IMR-90 (cell line): ENCODE results near the gene MAGEA1. TPM values are rescaled to one million over a fixed set of nuclear protein-coding genes. Genes with fewer than 3 reads are reported as not detected.
A peak's percentile ranks its signal among the peaks of the same experiment; 100 is the strongest.
"Not testable (repeated sequence)": the region's sequence is repeated elsewhere in the genome, so short reads cannot be mapped to it uniquely, and the experiment has no call there.

Experiments used
- ATAC-seq: fragments of 200-7000 bp; cut with Tn5 transposase; 2 replicates; pipeline ENCODE4 v1.9.1; 2020; ENCODE audit warnings: low read depth, mild to moderate bottlenecking, moderate library complexity
- BruUV-seq: library from RNA; stranded (reverse); fragments of 400-500 nt; replicated peaks from 2 replicates; lab custom pipeline; 2021; lab: Mats Ljungman, UMichigan
- CTCF ChIA-PET: fragments of 300-600 bp; formaldehyde crosslinking; extraction: SDS; loops from one replicate; lab custom pipeline; 2021; ENCODE audit warnings: antibody characterized with exemption; lab: Yijun Ruan, JAX
- POLR2A ChIA-PET: fragments of 300-600 bp; sonication (Branson Sonifier 250); formaldehyde crosslinking; loops from one replicate; lab custom pipeline; 2022; ENCODE audit warnings: antibody characterized with exemption; ENCODE audit not compliant: unreplicated experiment; lab: Charles Lee
- DNase-seq: peaks from one replicate; pipeline ENCODE4 v3.0.0; 2013
- H2AFZ ChIP-seq: replicated peaks from 2 replicates; pipeline ENCODE3; 2013; ENCODE audit warnings: low read length, mild to moderate bottlenecking; ENCODE audit not compliant: poor library complexity
- H2AK5ac ChIP-seq: 2 replicates; pipeline ENCODE4 v1.6.1; 2013; ENCODE audit warnings: low read depth, low read length, inconsistent platforms
- H2AK9ac ChIP-seq: replicated peaks from 2 replicates; pipeline ENCODE3; 2013; ENCODE audit warnings: mild to moderate bottlenecking, low read depth, low read length, moderate library complexity; ENCODE audit not compliant: poor library complexity
- H2BK120ac ChIP-seq: 2 replicates; pipeline ENCODE4 v1.6.1; 2013; ENCODE audit warnings: low read depth, low read length, inconsistent platforms
- H2BK15ac ChIP-seq: 3 replicates; pipeline ENCODE4 v1.6.1; 2013; ENCODE audit warnings: low read depth, low read length, inconsistent platforms
- H2BK20ac ChIP-seq: 2 replicates; pipeline ENCODE4 v1.6.1; 2013; ENCODE audit warnings: low read depth, mild to moderate bottlenecking, inconsistent platforms, low read length, moderate library complexity
- H2BK5ac ChIP-seq: 2 replicates; pipeline ENCODE4 v1.6.1; 2013; ENCODE audit warnings: mild to moderate bottlenecking, low read depth, low read length, inconsistent platforms; ENCODE audit not compliant: poor library complexity, severe bottlenecking
- H3K14ac ChIP-seq: replicated peaks from 2 replicates; pipeline ENCODE4 v1.6.1; 2013; ENCODE audit warnings: low read depth, low read length, inconsistent platforms
- H3K18ac ChIP-seq: 2 replicates; pipeline ENCODE4 v1.6.1; 2013; ENCODE audit warnings: low read depth, low read length, control low read depth
- H3K23ac ChIP-seq: 2 replicates; pipeline ENCODE4 v1.6.1; 2013; ENCODE audit warnings: low read depth, low read length, inconsistent platforms
- H3K27ac ChIP-seq: 2 replicates; pipeline ENCODE4 v1.5.1; 2013; ENCODE audit warnings: mild to moderate bottlenecking, control low read depth, low read length; ENCODE audit not compliant: insufficient read depth
- H3K27me3 ChIP-seq: 2 replicates; pipeline ENCODE4 v1.6.1; 2013; ENCODE audit warnings: low read length; ENCODE audit not compliant: control insufficient read depth, insufficient read depth
- H3K36me3 ChIP-seq: 2 replicates; pipeline ENCODE4 v1.6.1; 2013; ENCODE audit warnings: low read length, mixed read lengths; ENCODE audit not compliant: control insufficient read depth, insufficient read depth
- H3K4ac ChIP-seq: 2 replicates; pipeline ENCODE4 v1.6.1; 2013; ENCODE audit warnings: low read depth, low read length, inconsistent platforms
- H3K4me1 ChIP-seq: 2 replicates; pipeline ENCODE4 v1.6.1; 2013; ENCODE audit warnings: low read length, mixed read lengths; ENCODE audit not compliant: control insufficient read depth, insufficient read depth
- H3K4me2 ChIP-seq: 2 replicates; pipeline ENCODE4 v1.6.1; 2013; ENCODE audit warnings: low read depth, mild to moderate bottlenecking, control low read depth, low read length, moderate library complexity
- H3K4me3 ChIP-seq: 2 replicates; pipeline ENCODE4 v1.5.1; 2013; ENCODE audit warnings: low read depth, mild to moderate bottlenecking, control low read depth, low read length, moderate library complexity; ENCODE audit not compliant: insufficient read depth
- H3K56ac ChIP-seq: 2 replicates; pipeline ENCODE4 v1.6.1; 2013; ENCODE audit warnings: low read length, inconsistent platforms; ENCODE audit not compliant: insufficient read depth; ENCODE audit errors: extremely low read depth
- H3K79me1 ChIP-seq, 2 experiments: 2 replicates each; pipeline ENCODE4 v1.6.1; 2013; ENCODE audit warnings: low read length in 2 of 2, inconsistent platforms in 1 of 2, low read depth in 1 of 2
- H3K9ac ChIP-seq: 2 replicates; pipeline ENCODE4 v1.6.1; 2013; ENCODE audit warnings: low read depth, low read length, control low read depth
- H3K9me1 ChIP-seq: 2 replicates; pipeline ENCODE4 v1.6.1; 2013; ENCODE audit warnings: low read length, inconsistent platforms; ENCODE audit not compliant: insufficient read depth
- H3K9me3 ChIP-seq: 2 replicates; pipeline ENCODE4 v1.6.1; 2013; ENCODE audit warnings: low read length; ENCODE audit not compliant: control insufficient read depth, insufficient read depth
- H4K20me1 ChIP-seq: 2 replicates; pipeline ENCODE4 v1.6.1; 2013; ENCODE audit warnings: low read length, inconsistent platforms; ENCODE audit not compliant: insufficient read depth
- H4K5ac ChIP-seq: 2 replicates; pipeline ENCODE4 v1.6.1; 2013; ENCODE audit warnings: mild to moderate bottlenecking, low read depth, low read length, control low read depth
- H4K8ac ChIP-seq, 2 experiments: 2 replicates each; pipeline ENCODE4 v1.6.1; 2013; ENCODE audit warnings: low read depth in 2 of 2, low read length in 2 of 2, control low read depth in 1 of 2, inconsistent platforms in 1 of 2
- H4K91ac ChIP-seq: 2 replicates; pipeline ENCODE4 v1.6.1; 2013; ENCODE audit warnings: low read depth, low read length, inconsistent platforms; ENCODE audit not compliant: insufficient read depth
- whole genome bisulfite sequencing, 2 experiments: methylation state at CpG; one replicate each; pipeline versions ENCODE4 v1.1.5 to v1.1.7; 2013; ENCODE audit warnings: missing lambda C conversion rate in 2 of 2; ENCODE audit not compliant: insufficient read length in 1 of 2; ENCODE audit errors: extremely low coverage in 2 of 2; 5-methylcytosine and 5-hydroxymethylcytosine counted together
- dilution Hi-C: fragments of 300-500 bp; cut with HindIII; formaldehyde crosslinking; loops from one replicate; pipeline ENCODE4 v1.14.3; 2018; ENCODE audit warnings: low sequenced_read_pairs; ENCODE audit not compliant: unreplicated experiment
- in situ Hi-C: fragments of 300-500 bp; cut with MboI; formaldehyde crosslinking; loops from 3 replicates; pipeline ENCODE4 v1.14.3; 2019; ENCODE audit warnings: low sequenced_read_pairs, inconsistent platforms, mixed read lengths
- intact Hi-C: fragments of 100-400 bp; cut with micrococcal nuclease; formaldehyde crosslinking; loops from 2 replicates; pipeline ENCODE4 v1.10.0; 2022
- polyA plus RNA-seq, 3 experiments: library from polyadenylated mRNA; depleted of rRNA; stranded (reverse); fragments of >200 nt; gene quantifications; 2 replicates each; pipeline ENCODE4 v1.2.3, GENCODE V29; 2012; ENCODE audit warnings: low replicate concordance in 1 of 3
- total RNA-seq: library from RNA; depleted of rRNA; stranded (reverse); fragments of >200 nt; gene quantifications from 2 replicates; pipeline ENCODE4 v1.2.3, GENCODE V29; 2012

The MAGEA1 gene
- total and polyA plus RNA-seq, 2 of the 4 experiments (the other 2 are of a cell fraction): not detected

DNA sequence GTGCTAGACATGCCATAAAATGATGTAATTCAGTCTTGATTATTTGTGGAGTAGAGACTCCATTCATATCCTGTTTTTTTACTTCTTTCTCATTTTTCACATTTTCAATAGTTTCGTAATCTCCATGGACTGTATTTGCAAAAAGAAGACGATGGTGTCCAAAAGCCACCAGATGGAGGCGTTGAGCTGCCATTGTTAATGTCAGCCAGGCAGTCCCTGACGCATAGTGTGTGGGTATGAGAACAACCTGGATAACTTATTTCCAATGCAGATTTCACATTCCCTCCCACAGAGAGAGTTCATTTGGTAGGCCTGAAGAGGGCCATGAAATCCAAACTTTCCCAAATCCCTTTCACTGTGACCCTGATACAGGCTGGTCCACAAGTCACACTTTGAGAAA lies 40.0 kb upstream of the MAGEA1 start:
- H3K23ac ChIP-seq, H2AK5ac ChIP-seq, H2AK9ac ChIP-seq, H3K36me3 ChIP-seq, H2BK20ac ChIP-seq, H3K56ac ChIP-seq, H4K5ac ChIP-seq, H2AFZ ChIP-seq, H3K4me2 ChIP-seq, H3K4me1 ChIP-seq, H4K8ac ChIP-seq, DNase-seq, dilution Hi-C loops, H3K9ac ChIP-seq, H4K20me1 ChIP-seq, H3K14ac ChIP-seq, H3K18ac ChIP-seq, POLR2A ChIA-PET, H3K27me3 ChIP-seq, H2BK5ac ChIP-seq, CTCF ChIA-PET, in situ Hi-C loops, H2BK120ac ChIP-seq, H3K79me1 ChIP-seq, H2BK15ac ChIP-seq, H3K4me3 ChIP-seq, H3K4ac ChIP-seq, H3K27ac ChIP-seq, BruUV-seq, H4K91ac ChIP-seq, H3K9me3 ChIP-seq, intact Hi-C loops, H3K9me1 ChIP-seq: not testable (repeated sequence)
- ATAC-seq: 0 out of 2 replicates have a peak, but pooled peaks have one; percentile 24
- no CpG with 5 or more reads among the region's 4 CpGs for WGBS, 2 experiments

DNA sequence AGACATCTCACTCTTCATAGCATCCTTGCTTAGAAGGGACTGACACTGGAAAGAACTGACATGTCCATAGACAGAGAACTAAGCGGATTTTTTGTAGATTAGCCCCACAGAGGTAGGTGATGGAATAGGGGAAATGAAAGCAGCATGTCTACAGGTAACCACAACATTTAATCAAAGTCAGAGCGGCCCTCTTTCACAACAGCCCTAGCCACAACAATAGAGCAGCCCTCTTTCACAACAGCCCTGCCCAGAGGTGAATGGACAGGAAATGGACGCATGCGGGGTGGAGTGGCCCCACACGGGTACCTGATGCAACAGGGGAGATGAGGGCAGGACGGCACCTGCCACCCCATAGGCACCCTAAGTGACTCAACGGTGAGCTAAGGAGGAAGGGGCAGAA lies 32.8 kb upstream of the MAGEA1 start:
- H3K4me2 ChIP-seq, H4K20me1 ChIP-seq, H4K8ac ChIP-seq, BruUV-seq, in situ Hi-C loops, H4K5ac ChIP-seq, H2AK5ac ChIP-seq, H3K4me1 ChIP-seq, H2BK120ac ChIP-seq, DNase-seq, POLR2A ChIA-PET, ATAC-seq, H3K79me1 ChIP-seq, dilution Hi-C loops, H3K9ac ChIP-seq, H3K9me1 ChIP-seq, H4K91ac ChIP-seq, H3K27me3 ChIP-seq, intact Hi-C loops, H2BK20ac ChIP-seq, H3K27ac ChIP-seq, H3K56ac ChIP-seq, H3K4me3 ChIP-seq, H2AK9ac ChIP-seq, H3K23ac ChIP-seq, H2BK15ac ChIP-seq, H3K18ac ChIP-seq, CTCF ChIA-PET, H3K4ac ChIP-seq, H3K9me3 ChIP-seq, H3K14ac ChIP-seq, H2BK5ac ChIP-seq, H3K36me3 ChIP-seq, H2AFZ ChIP-seq: not testable (repeated sequence)
- WGBS, 2 experiments: no CpG with 5 or more reads among the region's 7 CpGs
